AG09319 (cell line): ENCODE data around the gene CDH22.

Source experiments
- DNase-seq: peaks from one replicate; pipeline ENCODE4 v3.0.0-alpha.2; 2010; ENCODE audit warnings: low read depth; ENCODE audit errors: extremely low read depth
- TF ChIP-seq, protein P1 (sequence below): IDR thresholded peaks from 2 replicates; pipeline ENCODE4 v1.5.1; 2011; ENCODE audit warnings: low read depth, mild to moderate bottlenecking, inconsistent platforms, low read length, moderate library complexity

The CDH22 gene

DNA sequence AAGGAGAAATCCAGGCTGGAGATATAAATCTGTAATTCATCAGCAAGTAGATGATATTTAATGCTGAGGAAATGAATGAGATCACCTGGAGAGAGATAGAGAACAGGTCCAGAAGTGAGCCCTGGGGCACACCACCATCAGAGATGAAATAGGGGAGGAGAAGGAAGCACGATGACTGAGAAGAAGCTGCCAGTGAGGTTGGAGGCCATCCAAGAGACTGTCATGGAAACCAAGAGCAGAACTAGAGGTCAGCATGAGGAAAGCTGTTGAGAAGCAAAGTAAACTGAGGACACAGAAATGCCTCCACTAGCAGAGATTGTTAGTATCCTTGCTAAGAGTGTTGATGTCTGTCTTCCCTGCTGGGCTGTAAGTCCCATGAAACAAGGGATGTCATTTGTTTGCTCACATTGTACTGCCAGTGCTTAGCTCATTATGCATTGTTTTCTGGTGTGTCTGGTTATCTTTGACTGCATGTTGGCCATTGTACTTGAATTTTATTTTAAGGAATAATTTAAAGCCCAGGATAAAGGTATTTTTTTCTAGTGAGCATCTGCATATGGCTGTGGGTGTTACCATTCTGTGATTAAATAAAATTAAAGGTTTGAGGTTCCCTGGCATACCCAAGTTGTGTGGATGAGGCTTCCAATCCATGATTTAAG is 35.8 kb downstream of the CDH22 start:
- TF ChIP-seq, protein P1, sequence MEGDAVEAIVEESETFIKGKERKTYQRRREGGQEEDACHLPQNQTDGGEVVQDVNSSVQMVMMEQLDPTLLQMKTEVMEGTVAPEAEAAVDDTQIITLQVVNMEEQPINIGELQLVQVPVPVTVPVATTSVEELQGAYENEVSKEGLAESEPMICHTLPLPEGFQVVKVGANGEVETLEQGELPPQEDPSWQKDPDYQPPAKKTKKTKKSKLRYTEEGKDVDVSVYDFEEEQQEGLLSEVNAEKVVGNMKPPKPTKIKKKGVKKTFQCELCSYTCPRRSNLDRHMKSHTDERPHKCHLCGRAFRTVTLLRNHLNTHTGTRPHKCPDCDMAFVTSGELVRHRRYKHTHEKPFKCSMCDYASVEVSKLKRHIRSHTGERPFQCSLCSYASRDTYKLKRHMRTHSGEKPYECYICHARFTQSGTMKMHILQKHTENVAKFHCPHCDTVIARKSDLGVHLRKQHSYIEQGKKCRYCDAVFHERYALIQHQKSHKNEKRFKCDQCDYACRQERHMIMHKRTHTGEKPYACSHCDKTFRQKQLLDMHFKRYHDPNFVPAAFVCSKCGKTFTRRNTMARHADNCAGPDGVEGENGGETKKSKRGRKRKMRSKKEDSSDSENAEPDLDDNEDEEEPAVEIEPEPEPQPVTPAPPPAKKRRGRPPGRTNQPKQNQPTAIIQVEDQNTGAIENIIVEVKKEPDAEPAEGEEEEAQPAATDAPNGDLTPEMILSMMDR, result no peak
- no peak for DNase-seq

DNA sequence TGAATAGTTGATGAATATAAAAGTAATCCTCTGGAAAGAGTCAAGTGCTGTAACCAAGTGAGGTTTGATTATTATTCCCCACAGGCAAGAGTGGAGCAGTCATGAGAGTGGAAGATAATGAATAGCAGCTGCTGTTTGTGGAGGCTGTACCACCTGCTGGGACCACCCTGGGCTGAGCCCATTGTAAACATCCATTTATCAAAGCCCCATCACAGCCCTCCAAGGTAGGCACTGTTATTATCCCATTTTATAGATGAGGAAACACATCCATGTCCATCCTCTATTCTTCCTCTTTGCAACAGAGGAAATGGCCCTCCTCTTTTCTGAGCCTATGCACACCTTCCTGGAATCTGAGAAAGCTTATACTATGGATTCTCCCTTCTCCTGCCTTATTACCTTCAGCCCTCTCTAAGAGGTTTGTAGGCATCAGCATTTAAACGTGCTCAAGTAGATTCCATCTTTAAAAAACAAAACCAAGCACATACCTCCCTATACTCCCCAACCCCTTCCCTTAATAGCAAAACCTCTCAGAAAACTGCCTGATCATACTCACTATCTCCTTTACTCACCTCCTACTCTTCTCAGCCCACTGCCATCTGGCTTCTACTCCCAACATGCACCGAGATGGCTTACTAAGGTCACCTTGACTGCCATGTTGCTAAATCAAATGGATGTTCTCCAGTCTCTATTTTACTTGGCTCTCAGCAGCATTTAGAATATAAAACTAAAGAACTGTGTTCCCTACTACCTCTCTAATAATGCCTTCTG is 37.1 kb downstream of the CDH22 start:
- no peak for DNase-seq
- TF ChIP-seq, protein P1, result no peak

DNA sequence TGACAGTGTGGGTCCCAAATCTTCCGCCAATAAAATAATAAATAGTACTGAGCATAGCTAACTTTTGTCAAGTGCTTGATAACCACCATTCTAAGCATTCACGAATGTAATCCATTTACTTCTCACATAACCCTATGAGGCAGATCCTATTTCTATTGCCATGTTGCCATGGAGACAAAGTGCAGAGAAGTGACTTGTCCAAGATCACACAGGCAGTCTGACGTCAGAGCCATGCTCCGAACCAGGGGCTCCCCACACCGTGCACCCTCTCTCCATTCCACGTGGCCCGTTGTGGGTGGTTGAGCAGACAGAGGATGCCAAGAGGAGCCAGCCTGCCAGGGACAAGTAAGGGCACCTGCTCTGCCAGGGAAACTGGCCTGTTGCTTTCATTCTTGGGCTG is 38.9 kb downstream of the CDH22 start:
- TF ChIP-seq, protein P1, result no peak
- DNase-seq, result no peak

DNA sequence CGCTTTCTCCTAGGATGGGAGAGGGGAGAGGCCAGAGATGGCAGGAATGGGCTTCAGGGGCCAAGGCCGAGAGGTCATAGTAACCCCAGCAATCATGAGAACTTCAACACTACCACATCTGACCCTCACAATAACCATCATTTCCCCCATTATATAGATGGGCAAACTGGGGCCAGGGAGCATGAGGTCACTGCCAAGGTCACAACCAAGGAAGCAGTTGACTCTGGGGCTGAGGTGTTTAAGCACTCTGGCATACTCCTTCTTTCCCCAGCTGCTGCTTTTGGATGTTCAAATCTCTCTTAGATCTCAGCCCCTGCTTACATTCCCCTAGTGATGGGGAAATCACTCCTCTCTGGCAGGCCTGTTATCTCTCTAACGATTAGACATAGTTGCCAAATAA is 39.6 kb downstream of the CDH22 start:
- TF ChIP-seq, protein P1, result no peak
- no peak for DNase-seq

DNA sequence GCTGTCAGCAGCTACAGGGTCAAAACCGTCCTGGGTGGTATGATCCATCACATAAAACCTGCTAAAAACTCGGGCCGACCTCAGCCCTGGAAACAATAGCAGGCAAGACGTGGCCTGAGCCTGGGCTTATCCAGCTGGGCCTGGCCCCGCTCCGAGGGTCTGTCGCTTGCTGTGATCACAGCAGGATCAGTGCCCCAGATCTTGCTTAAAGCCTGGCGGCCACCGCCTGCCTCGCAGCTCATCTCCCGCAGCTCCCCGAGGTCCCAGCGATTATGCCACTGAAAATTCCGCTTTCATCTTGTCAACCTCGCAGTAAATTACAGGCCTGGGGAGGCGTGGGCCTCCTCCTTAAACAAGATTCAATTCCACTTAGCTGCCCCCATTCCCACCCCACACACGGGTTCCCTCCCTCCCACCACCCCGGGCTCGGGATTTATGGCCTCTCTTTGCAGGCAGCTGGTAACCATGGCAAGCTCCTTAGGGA is 40.1 kb downstream of the CDH22 start:
- DNase-seq, result no peak
- TF ChIP-seq, protein P1, result no peak

DNA sequence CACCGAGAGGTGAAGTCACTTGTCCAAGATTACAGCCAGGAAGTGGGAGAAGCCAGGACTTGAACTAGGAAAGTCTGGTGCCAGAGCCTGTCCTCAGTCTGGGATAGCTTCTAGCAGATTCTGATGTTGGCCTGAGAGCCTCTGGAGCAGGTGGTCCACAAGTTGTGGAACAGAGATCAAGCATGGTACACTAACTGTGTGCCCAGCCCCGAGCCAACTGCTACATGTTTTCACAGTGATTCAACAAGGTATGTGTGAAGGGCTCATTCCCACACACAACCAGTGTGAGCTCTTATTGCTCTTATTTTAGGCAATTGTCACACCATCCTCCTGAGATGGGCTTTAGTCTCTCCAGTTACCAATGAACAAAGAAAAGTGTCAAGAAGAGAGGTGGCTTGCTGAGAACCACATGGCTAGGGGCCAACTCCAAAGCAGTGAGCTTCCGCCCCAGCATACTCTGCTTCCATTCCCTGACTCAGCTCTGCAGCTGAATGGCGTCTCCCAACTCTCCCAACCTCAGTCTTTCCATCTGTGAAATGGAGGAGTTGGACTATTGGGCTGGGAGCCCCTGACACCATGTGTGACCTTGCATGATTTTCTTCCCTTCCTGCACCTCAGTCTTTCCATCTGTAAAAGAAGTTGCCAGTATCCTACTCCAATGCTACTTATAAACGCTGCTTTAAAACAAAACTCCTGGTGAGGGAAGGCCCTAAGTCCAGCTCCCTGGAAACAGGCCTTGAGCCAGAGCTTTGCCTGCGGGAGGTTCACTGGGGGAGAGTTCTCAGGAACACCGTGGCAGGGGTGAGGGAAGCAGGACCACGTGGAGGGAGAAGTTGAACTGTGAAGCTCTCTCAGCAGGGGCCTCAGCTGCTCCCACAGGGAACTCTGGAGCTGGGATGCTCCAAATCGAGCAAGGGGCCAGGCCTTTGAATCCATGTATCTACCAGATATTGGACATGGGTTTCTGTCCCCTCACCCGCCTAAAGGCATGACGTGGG is 40.9 kb downstream of the CDH22 start:
- TF ChIP-seq, protein P1, result no peak

More for the DNA sequence above, 40.9 kb downstream of the CDH22 start:
- DNase-seq, result no peak
